Heart left ventricle (tissue), 16 donors: ENCODE results near the gene IGFBP1. TPM values are rescaled to one million over a fixed set of nuclear protein-coding genes. Genes with fewer than 3 reads are reported as not detected.

Experiments
- ATAC-seq, 4 donors: fragments of 200-7000 bp; cut with Tn5 transposase; one replicate each; pipeline ENCODE4 v1.9.1; 2020 to 2022; ENCODE audit warnings: moderate library complexity in 4 of 4, mild to moderate bottlenecking in 3 of 4, moderate number of reproducible peaks in 1 of 4
- DNase-seq, 5 donors: peaks; one replicate each; pipeline ENCODE4 v3.0.0-alpha.2; 2020
- H3K27ac ChIP-seq, 12 donors: fragments of 200-600 bp; sonication (generic) in 4 of 12; one replicate each; pipeline versions ENCODE4 v1.5.0 to v1.8.0; 2016 to 2022; ENCODE audit warnings: mild to moderate bottlenecking in 2 of 12
- H3K27me3 ChIP-seq, 9 donors: fragments of 200-600 bp; sonication (generic) in 2 of 9; one replicate each; pipeline versions ENCODE4 v1.5.1 to v1.8.0; 2016 to 2022; ENCODE audit warnings: mild to moderate bottlenecking in 3 of 9
- H3K36me3 ChIP-seq, 9 donors: fragments of 200-600 bp; sonication (generic) in 2 of 9; one replicate each; pipeline versions ENCODE4 v1.5.0 to v1.8.0; 2018 to 2022; ENCODE audit warnings: mild to moderate bottlenecking in 2 of 9
- H3K4me1 ChIP-seq, 12 donors: fragments of 200-600 bp; sonication (generic) in 4 of 12; one replicate each; pipeline versions ENCODE4 v1.5.0 to v1.8.0; 2016 to 2022; ENCODE audit warnings: mild to moderate bottlenecking in 3 of 12
- H3K4me3 ChIP-seq, 12 donors: fragments of 200-600 bp; sonication (generic) in 4 of 12; one replicate each; pipeline versions ENCODE4 v1.5.0 to v1.8.0; 2017 to 2022; ENCODE audit warnings: mild to moderate bottlenecking in 9 of 12, moderate library complexity in 4 of 12
- H3K9me3 ChIP-seq, 12 donors: fragments of 200-600 bp; sonication (generic) in 4 of 12; one replicate each; pipeline versions ENCODE4 v1.5.0 to v1.8.0; 2016 to 2022; ENCODE audit warnings: mild to moderate bottlenecking in 1 of 12
- POLR2A ChIP-seq, 2 donors: fragments of 450-650 bp; IDR thresholded peaks; one replicate each; pipeline ENCODE4 v1.6.1; 2017; ENCODE audit warnings: antibody characterized with exemption in 2 of 2, mild to moderate bottlenecking in 2 of 2, moderate library complexity in 2 of 2
- WGBS, 4 donors: extraction: QIAGEN DNeasy Blood & Tissue Kit in 2 of 4; methylation state at CpG; one replicate each; pipeline versions ENCODE4 v1.1.5 to v1.1.7; 2013 to 2018; 5-methylcytosine and 5-hydroxymethylcytosine counted together
- intact Hi-C, 10 donors: fragments of 100-400 bp; cut with DNase I; formaldehyde crosslinking; loops; one replicate each; pipeline versions ENCODE4 v1.11.1 to v1.14.2; 2022
- polyA plus RNA-seq, 2 donors: library from polyadenylated mRNA; stranded (reverse); fragments of 200-250 nt; gene quantifications; one replicate each; pipeline ENCODE4 v1.2.3, GENCODE V29; 2013
- total RNA-seq, 9 donors: library from RNA; depleted of rRNA in 2 of 9; stranded (reverse); fragments of >200 nt in 2 of 9; fragmentation: NEBNext Ultra II Directional in 3 of 9; extraction: Animal tissue kit (Norgen Biotek cat#: 25700) in 3 of 9; gene quantifications; one replicate each; pipeline versions ENCODE4 v1.1.0 to v1.2.4, GENCODE V29; 2016 to 2023
- TF ChIP-seq, protein P1 (sequence below), 12 donors: fragments of 200-600 bp; sonication (generic) in 4 of 12; IDR thresholded peaks; one replicate each; pipeline versions ENCODE4 v1.5.0 to v1.8.0; 2018 to 2022; ENCODE audit warnings: antibody characterized with exemption in 12 of 12, mild to moderate bottlenecking in 5 of 12
- donor health status: ischemic (EF 13 %, LVEDD 7.1; RV severe dilation, severe dysfunction).
- donor health status: healthy with polysubstance abuse.
- donor health status: DM: no; HTN: yes; CAD: no.
- donor health status: DM: no; HTN: no; CAD: no.
- donor health status: ischemic (EF 25% LVEDD 6.9; RV normal size, moderate dysfunction).
- donor health status: ischemic (EF 25% LVEDD 5.7; RV mildly dilated, moderate dysfunction).
- donor health status: healthy.
- donor health status: DM: yes; HTN: yes; CAD: no.
- donor health status: ischemic (EF 35%, LVEDD 5.7; RV mildly dilated, moderate dysfunction).
- donor health status: nonischemic (EF 11% LVEDD 7.7; RV severe dilation, severe dysfunction).
- donor health status: DM: yes; HTN: yes; CAD: no.
- donor health status: PGD.
- donor health status: ischemic (EF 29% LVEDD 5.4; RV normal size, mild dysfunction).
- donor health status: nonischemic (EF 23%, LVEDD 6.1; RV moderate dilation, normal function).

IGFBP1 gene
- total and polyA plus RNA-seq, 11 donors: 1.8 TPM; not detected in 10

- Histone ChIP-seq H3K27me3 (peaks cover 0 to 18% (median 0%) of the 10 kb centered on the region in 9 donors), H3K9me3 (peaks cover 0 to 9% (median 0%) of the 10 kb centered on the region in 12 donors), H3K4me3 (no peak overlapping the region), H3K4me1 (no peaks in the 10 kb centered on the region), H3K36me3 (no peaks in the 10 kb centered on the region), H3K27ac (no peak overlapping the region)
- no peak for TF ChIP-seq POLR2A (IDR thresholded peaks at IDR 0.05)
- TF ChIP-seq, protein P1, sequence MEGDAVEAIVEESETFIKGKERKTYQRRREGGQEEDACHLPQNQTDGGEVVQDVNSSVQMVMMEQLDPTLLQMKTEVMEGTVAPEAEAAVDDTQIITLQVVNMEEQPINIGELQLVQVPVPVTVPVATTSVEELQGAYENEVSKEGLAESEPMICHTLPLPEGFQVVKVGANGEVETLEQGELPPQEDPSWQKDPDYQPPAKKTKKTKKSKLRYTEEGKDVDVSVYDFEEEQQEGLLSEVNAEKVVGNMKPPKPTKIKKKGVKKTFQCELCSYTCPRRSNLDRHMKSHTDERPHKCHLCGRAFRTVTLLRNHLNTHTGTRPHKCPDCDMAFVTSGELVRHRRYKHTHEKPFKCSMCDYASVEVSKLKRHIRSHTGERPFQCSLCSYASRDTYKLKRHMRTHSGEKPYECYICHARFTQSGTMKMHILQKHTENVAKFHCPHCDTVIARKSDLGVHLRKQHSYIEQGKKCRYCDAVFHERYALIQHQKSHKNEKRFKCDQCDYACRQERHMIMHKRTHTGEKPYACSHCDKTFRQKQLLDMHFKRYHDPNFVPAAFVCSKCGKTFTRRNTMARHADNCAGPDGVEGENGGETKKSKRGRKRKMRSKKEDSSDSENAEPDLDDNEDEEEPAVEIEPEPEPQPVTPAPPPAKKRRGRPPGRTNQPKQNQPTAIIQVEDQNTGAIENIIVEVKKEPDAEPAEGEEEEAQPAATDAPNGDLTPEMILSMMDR (IDR thresholded peaks at IDR 0.05): no peak
- 72 to 86% (median 75%) methylated on average over 7 to 9 of the region's 9 CpGs for WGBS, 4 donors
- ATAC-seq (no peak), DNase-seq (no peak)
- intact Hi-C loops: loop anchor here in 3 of 10 donors (5.0 to 10.0 kb wide), 3 partner anchors 201 to 709 kb away; partner anchors contain the start of gene RAMP3 (in 3 of the 3)
These were observed 24.6 kb upstream of the IGFBP1 start for GRCh38 chr7:45863715-45864114.

GRCh38 chr7:45865594-45866410, 22.5 kb upstream of the IGFBP1 start:
- no peak for DNase-seq
- Histone ChIP-seq H3K27ac (no peak overlapping the region), H3K4me1 (no peaks in the 10 kb centered on the region), H3K27me3 (peaks cover 0 to 18% (median 0%) of the 10 kb centered on the region in 9 donors), H3K4me3 (no peak overlapping the region), H3K9me3 (peaks cover 0 to 9% (median 0%) of the 10 kb centered on the region in 12 donors), H3K36me3 (no peaks in the 10 kb centered on the region)
- TF ChIP-seq, protein P1 (IDR thresholded peaks at IDR 0.05): no peak
- TF ChIP-seq POLR2A (IDR thresholded peaks at IDR 0.05): no peak
- WGBS, 4 donors: 75 to 80% (median 77%) methylated on average over 8 to 13 of the region's 13 CpGs
- intact Hi-C loops: loop anchor here in 2 of 10 donors (10.0 kb wide), 1 partner anchor 711 kb away; the partner anchor contains the start of gene RAMP3 (in 2 of the 2)
- no peak for ATAC-seq

DNA sequence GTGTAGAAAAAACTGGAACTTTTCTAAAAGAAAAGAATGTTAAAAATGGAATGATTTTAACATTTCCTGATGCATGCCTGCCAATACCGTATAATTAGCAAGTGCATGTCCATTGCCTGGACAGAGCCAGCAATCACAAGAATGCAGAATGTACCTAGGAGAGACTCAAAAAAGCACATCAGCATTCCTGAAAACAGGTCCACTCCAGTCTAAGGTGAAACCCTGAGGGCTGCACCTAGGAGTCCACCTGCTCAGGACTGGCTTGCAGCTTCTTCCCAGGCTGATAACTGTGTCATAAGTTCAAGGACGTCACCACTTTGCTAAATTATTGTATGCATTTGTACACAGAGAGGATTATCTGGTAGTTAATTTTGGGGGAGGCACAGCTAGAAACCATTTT, 20.8 kb upstream of the IGFBP1 start:
- TF ChIP-seq POLR2A (IDR thresholded peaks at IDR 0.05): no peak
- TF ChIP-seq, protein P1 (IDR thresholded peaks at IDR 0.05): no peak
- H3K4me3 ChIP-seq: no peak overlapping the region
- ATAC-seq (no peak), DNase-seq (no peak)
- intact Hi-C loops: loop anchor here in 2 of 10 donors (10.0 kb wide), 1 partner anchor 713 kb away; the partner anchor contains the start of gene RAMP3 (in 2 of the 2)
- no peak overlapping the region for H3K27ac ChIP-seq
- no peaks in the 10 kb centered on the region for H3K36me3 ChIP-seq
- 54 to 71% (median 66%) methylated on average over 2 of the region's 2 CpGs for WGBS, 4 donors
- no peaks in the 10 kb centered on the region for H3K4me1 ChIP-seq
- peaks cover 0 to 14% (median 0%) of the 10 kb centered on the region in 9 donors for H3K27me3 ChIP-seq
- peaks cover 0 to 9% (median 0%) of the 10 kb centered on the region in 12 donors for H3K9me3 ChIP-seq

GRCh38 chr7:45869426-45869825, 18.9 kb upstream of the IGFBP1 start:
- TF ChIP-seq, protein P1 (IDR thresholded peaks at IDR 0.05): no peak
- TF ChIP-seq POLR2A (IDR thresholded peaks at IDR 0.05): no peak
- Histone ChIP-seq H3K4me1 (no peaks in the 10 kb centered on the region), H3K9me3 (peaks cover 0 to 9% (median 0%) of the 10 kb centered on the region in 12 donors), H3K4me3 (no peak overlapping the region), H3K27me3 (peaks cover 0 to 3% (median 0%) of the 10 kb centered on the region in 9 donors), H3K36me3 (no peaks in the 10 kb centered on the region), H3K27ac (no peak overlapping the region)
- DNase-seq: no peak
- intact Hi-C loops: loop anchor here in 2 of 10 donors (10.0 kb wide), 1 partner anchor 715 kb away; the partner anchor contains the start of gene RAMP3 (in 2 of the 2)
- ATAC-seq: no peak
- WGBS, 4 donors: 67 to 80% (median 79%) methylated on average over 4 of the region's 4 CpGs
